Measurements from ENCODE around the gene MAP2K5.

DNA sequence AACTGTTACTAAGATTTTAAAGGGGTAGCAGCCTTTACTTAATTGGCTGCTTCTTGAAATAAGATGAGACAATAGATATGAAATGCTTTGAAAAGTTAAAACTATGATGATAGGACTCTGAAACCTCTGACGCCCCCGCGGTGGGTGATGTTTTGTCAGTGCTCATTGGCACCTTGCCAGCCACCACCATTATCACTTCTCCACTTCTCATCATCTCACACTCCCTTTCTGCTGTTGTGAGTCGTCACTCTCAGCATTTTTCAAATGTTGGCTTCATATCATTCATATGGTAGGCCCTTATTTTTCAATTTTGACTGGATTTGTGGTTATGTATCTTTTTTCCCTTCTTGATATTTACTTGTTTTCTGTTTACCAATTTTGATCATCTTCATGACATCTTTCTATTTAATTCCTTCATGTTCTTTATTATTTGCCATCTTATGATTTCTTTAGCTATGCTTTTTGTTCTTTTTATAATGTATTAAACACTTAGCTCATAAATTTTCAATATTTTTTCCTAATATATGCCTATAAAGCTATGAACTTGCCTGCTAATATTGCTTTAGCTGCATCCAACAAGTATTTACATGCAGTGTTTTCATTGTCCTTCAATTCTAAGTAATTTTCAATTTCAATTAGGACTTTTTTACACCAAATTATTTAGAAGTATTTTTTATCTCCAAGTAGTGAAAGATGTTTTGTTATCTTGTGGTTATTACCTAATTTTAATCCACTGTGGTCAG, 252.5 kb downstream of the MAP2K5 start:
- TF ChIP-seq, protein P1, sequence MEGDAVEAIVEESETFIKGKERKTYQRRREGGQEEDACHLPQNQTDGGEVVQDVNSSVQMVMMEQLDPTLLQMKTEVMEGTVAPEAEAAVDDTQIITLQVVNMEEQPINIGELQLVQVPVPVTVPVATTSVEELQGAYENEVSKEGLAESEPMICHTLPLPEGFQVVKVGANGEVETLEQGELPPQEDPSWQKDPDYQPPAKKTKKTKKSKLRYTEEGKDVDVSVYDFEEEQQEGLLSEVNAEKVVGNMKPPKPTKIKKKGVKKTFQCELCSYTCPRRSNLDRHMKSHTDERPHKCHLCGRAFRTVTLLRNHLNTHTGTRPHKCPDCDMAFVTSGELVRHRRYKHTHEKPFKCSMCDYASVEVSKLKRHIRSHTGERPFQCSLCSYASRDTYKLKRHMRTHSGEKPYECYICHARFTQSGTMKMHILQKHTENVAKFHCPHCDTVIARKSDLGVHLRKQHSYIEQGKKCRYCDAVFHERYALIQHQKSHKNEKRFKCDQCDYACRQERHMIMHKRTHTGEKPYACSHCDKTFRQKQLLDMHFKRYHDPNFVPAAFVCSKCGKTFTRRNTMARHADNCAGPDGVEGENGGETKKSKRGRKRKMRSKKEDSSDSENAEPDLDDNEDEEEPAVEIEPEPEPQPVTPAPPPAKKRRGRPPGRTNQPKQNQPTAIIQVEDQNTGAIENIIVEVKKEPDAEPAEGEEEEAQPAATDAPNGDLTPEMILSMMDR (IDR thresholded peaks at IDR 0.05): no peak
- TF ChIP-seq POLR2A (IDR thresholded peaks at IDR 0.05) (no peak), EP300 (IDR thresholded peaks at IDR 0.05) (no peak), POLR2AphosphoS5 (IDR thresholded peaks at IDR 0.05) (no peak)
